C4-2B (cell line): ENCODE results near the gene PHF12.

Source experiments
- CTCF ChIP-seq: fragments of 450-650 bp; conservative IDR thresholded peaks from 2 replicates; pipeline ENCODE4 v1.5.1; 2017; ENCODE audit warnings: mild to moderate bottlenecking
- ZFX ChIP-seq: fragments of 450-650 bp; IDR thresholded peaks from 2 replicates; pipeline ENCODE4 v1.6.1; 2017

- TF ChIP-seq ZFX (no peak), CTCF (no peak)
Measured at GRCh38 chr17:28895794-28896447, 55.4 kb downstream of the PHF12 start.
